ENCODE results near the gene LZTR1. TPM values are rescaled to one million over a fixed set of nuclear protein-coding genes. Genes with fewer than 3 reads are reported as not detected.
"Not testable (repeated sequence)": the region's sequence is repeated elsewhere in the genome, so short reads cannot be mapped to it uniquely, and the experiment has no call there.

Gene LZTR1
- total and polyA plus RNA-seq, 8 donors: 43.0 to 71.9 (median 58.3) TPM

- DNase-seq (no peak), ATAC-seq (no peak)
- H3K36me3 ChIP-seq: peaks cover 0 to 50% of the 10 kb centered on the region in 2 donors
- H3K4me3 ChIP-seq: peak overlapping the region; percentile 54 to 70
- H3K4me1 ChIP-seq: peaks cover 18 to 36% of the 10 kb centered on the region in 2 donors
- no peaks in the 10 kb centered on the region for H3K9me3 ChIP-seq
- intact Hi-C loops (cut with DNase I): no loop called here
- peak overlapping the region; percentile 98 to 99 for H3K27ac ChIP-seq
- no peaks in the 10 kb centered on the region for H3K27me3 ChIP-seq
- TF ChIP-seq CTCF (IDR thresholded peaks at IDR 0.05): no peak
Measured at GRCh38 chr22:21000207-21000986, 18.3 kb downstream of the LZTR1 start.

GRCh38 chr22:21000987-21001600 lies 19.0 kb downstream of the LZTR1 start:
- Histone ChIP-seq H3K36me3 (peaks cover 0 to 43% of the 10 kb centered on the region in 2 donors), H3K27me3 (no peaks in the 10 kb centered on the region), H3K9me3 (no peaks in the 10 kb centered on the region), H3K27ac (peak overlapping the region; percentile 98 to 99), H3K4me3 (peak overlapping the region; percentile 54 to 70), H3K4me1 (peaks cover 18 to 36% of the 10 kb centered on the region in 2 donors)
- DNase-seq: no peak
- intact Hi-C loops (cut with DNase I): no loop called here
- TF ChIP-seq CTCF (IDR thresholded peaks at IDR 0.05): no peak
- no peak for ATAC-seq

DNA sequence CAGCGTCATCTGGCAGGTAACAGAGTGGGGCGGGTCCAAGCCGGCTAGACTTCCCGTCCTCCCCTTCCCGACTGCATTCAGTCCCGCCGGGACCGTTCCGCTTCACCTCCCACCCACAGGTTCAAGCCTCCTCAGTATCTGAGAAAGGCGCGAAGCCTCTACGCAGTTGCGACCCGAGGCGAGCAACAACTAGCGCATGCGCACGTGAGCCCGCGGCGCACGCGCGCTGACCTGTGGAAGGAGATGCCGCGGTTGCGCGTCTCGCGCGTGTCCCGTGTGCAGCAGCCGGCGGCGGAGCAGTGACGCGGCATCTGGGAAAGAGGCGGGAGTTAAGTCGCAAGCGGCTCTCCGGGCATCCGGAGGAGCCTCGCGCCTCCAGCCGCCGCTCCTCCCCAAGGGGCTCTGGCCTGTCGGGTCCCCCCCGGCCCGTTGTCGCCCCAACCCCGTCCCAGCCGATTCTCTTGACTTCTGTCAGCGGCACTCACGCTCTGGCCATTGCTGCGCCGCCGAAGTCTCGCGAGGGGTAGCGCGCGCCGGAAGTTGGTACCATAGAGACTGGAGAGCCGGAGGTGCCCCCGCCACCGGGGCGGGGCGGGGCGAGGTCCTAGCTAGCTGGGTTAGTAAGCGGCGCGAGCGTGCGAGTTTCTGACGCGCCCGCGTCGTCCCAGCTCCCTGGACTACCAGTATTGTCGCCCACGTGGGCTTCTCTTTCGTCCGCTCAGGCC lies 19.7 kb downstream of the LZTR1 start, which contains the start of gene THAP7:
Gene THAP7, minus strand, starts transcription at position 518 of the 725 bp plus-strand sequence. Its CDS starts 207 bp downstream, at position 311.
- Histone ChIP-seq H3K4me3 (peak within 1 kb of the TSS; percentile 54 to 70), H3K36me3 (peaks cover 0 to 37% of the 10 kb centered on the region in 2 donors), H3K4me1 (peaks cover 18 to 36% of the 10 kb centered on the region in 2 donors), H3K9me3 (no peaks in the 10 kb centered on the region), H3K27me3 (no peaks in the 10 kb centered on the region), H3K27ac (peak within 1 kb of the TSS; percentile 98 to 99)
- peak; percentile 97 to 100 (median 98) for DNase-seq
- intact Hi-C loops (cut with DNase I): no loop called here
- no peak for TF ChIP-seq CTCF (IDR thresholded peaks at IDR 0.05)
- peak; percentile 95 for ATAC-seq

DNA sequence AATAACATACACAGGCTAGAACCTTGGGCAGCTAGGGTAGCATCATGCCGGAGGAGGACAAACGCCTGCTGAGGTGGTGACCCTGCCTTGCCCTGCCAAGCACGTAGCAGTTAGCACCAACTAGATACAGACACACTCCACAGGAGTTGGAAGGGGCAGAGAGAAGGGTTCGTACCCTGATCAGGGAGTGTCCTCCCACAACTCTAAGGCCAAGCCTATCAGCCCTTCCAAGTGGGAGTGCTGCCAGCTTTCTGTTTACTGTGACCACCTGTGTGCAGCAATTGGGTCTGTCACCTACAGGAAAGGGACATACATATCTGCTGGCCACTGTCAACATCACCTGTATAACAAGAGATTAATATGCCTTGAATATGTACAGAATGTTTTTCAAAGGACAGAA lies 21.7 kb downstream of the LZTR1 start:
- no peak for ATAC-seq
- no peak overlapping the region for H3K27ac ChIP-seq

GRCh38 chr22:21009208-21009607 lies 27.1 kb downstream of the LZTR1 start:
- DNase-seq; H3K4me3 ChIP-seq; H3K36me3 ChIP-seq; H3K27me3 ChIP-seq; H3K27ac ChIP-seq; H3K4me1 ChIP-seq; ATAC-seq; intact Hi-C loops (cut with DNase I); H3K9me3 ChIP-seq: not testable (repeated sequence)

More for the DNA sequence above, 21.7 kb downstream of the LZTR1 start:
- Histone ChIP-seq H3K4me3 (no peak overlapping the region), H3K4me1 (peaks cover 18 to 36% of the 10 kb centered on the region in 2 donors), H3K27me3 (no peaks in the 10 kb centered on the region), H3K36me3 (peaks cover 0 to 16% of the 10 kb centered on the region in 2 donors), H3K9me3 (no peaks in the 10 kb centered on the region)
- intact Hi-C loops (cut with DNase I): no loop called here
- no peak for TF ChIP-seq CTCF (IDR thresholded peaks at IDR 0.05)
- no peak for DNase-seq

Data from left lung (tissue), 10 donors.